Keratinocyte (primary cell): ENCODE data around the gene SIMC1. TPM values are rescaled to one million over a fixed set of nuclear protein-coding genes. Genes with fewer than 3 reads are reported as not detected.
"Not testable (repeated sequence)": the region's sequence is repeated elsewhere in the genome, so short reads cannot be mapped to it uniquely, and the experiment has no call there.

Experiments used
- DNase-seq: peaks from one replicate; pipeline ENCODE4 v3.0.0-alpha.2; 2011; ENCODE audit warnings: low read depth, missing footprints, low spot score
- FAIRE-seq: peaks from 2 replicates; lab custom pipeline; 2011; peaks lifted over from hg19 to GRCh38; lab: Jason Lieb, UNC
- H2AFZ ChIP-seq: 2 replicates; pipeline ENCODE4 v1.6.0; 2012; ENCODE audit warnings: low read length, control low read depth, inconsistent platforms; ENCODE audit not compliant: control insufficient read depth
- H3K27ac ChIP-seq: 2 replicates; pipeline ENCODE4 v1.5.1; 2011; ENCODE audit warnings: low read length; ENCODE audit not compliant: control insufficient read depth, insufficient read depth
- H3K27me3 ChIP-seq: 3 replicates; pipeline ENCODE4 v1.6.0; 2011; ENCODE audit warnings: low read length; ENCODE audit not compliant: control insufficient read depth, insufficient read depth; ENCODE audit errors: extremely low read depth
- H3K36me3 ChIP-seq, 2 experiments: 2 replicates in 1 of 2; 3 replicates in 1 of 2; pipeline ENCODE4 v1.5.1; 2011; ENCODE audit warnings: low read length in 2 of 2, mild to moderate bottlenecking in 1 of 2; ENCODE audit not compliant: control insufficient read depth in 2 of 2, insufficient read depth in 2 of 2; ENCODE audit errors: extremely low read depth in 1 of 2
- H3K4me1 ChIP-seq: 3 replicates; pipeline ENCODE4 v1.5.1; 2011; ENCODE audit warnings: low read length; ENCODE audit not compliant: control insufficient read depth, insufficient read depth; ENCODE audit errors: extremely low read depth
- H3K4me2 ChIP-seq: 3 replicates; pipeline ENCODE4 v1.6.0; 2011; ENCODE audit warnings: low read depth, low read length; ENCODE audit not compliant: control insufficient read depth, insufficient read depth; ENCODE audit errors: extremely low read depth
- H3K4me3 ChIP-seq, 3 experiments: fragments of 200-600 bp in 1 of 3; sonication (generic) in 1 of 3; 2 replicates in 2 of 3; 3 replicates in 1 of 3; pipeline ENCODE4 v1.5.1; 2011 to 2016; ENCODE audit warnings: low read length in 3 of 3, mild to moderate bottlenecking in 3 of 3, control low read depth in 2 of 3, inconsistent platforms in 1 of 3, low read depth in 1 of 3, mixed read lengths in 1 of 3, mixed run types in 1 of 3, moderate library complexity in 1 of 3; ENCODE audit not compliant: control insufficient read depth in 2 of 3, insufficient read depth in 2 of 3; ENCODE audit errors: extremely low read depth in 1 of 3
- H3K79me2 ChIP-seq: 2 replicates; pipeline ENCODE4 v1.6.0; 2012; ENCODE audit warnings: low read length; ENCODE audit not compliant: control insufficient read depth, insufficient read depth
- H3K9ac ChIP-seq: 3 replicates; pipeline ENCODE4 v1.6.0; 2011; ENCODE audit warnings: low read length; ENCODE audit not compliant: control insufficient read depth, insufficient read depth; ENCODE audit errors: extremely low read depth
- H3K9me1 ChIP-seq: 3 replicates; pipeline ENCODE4 v1.6.0; 2011; ENCODE audit warnings: low read length; ENCODE audit not compliant: control insufficient read depth, insufficient read depth; ENCODE audit errors: extremely low read depth
- H3K9me3 ChIP-seq: 2 replicates; pipeline ENCODE4 v1.5.1; 2012; ENCODE audit warnings: low read depth, low read length; ENCODE audit not compliant: control insufficient read depth
- H4K20me1 ChIP-seq: 3 replicates; pipeline ENCODE4 v1.6.0; 2011; ENCODE audit warnings: low read length; ENCODE audit not compliant: control insufficient read depth, insufficient read depth; ENCODE audit errors: extremely low read depth
- CTCF ChIP-seq, 3 experiments: IDR thresholded peaks in 1 of 3; conservative IDR thresholded peaks in 1 of 3; optimal IDR thresholded peaks in 1 of 3; 2 replicates in 2 of 3; 3 replicates in 1 of 3; pipeline versions ENCODE3 to v1.5.1; 2011; ENCODE audit warnings: low read length in 3 of 3, mild to moderate bottlenecking in 3 of 3, moderate library complexity in 2 of 3, control low read depth in 1 of 3, inconsistent platforms in 1 of 3; ENCODE audit not compliant: insufficient read depth in 2 of 3; ENCODE audit errors: extremely low read depth in 1 of 3
- EZH2 ChIP-seq: IDR thresholded peaks from one replicate; pipeline ENCODE4 v1.6.1; 2012; ENCODE audit warnings: inconsistent platforms, mild to moderate bottlenecking, low read length, moderate library complexity
- dilution Hi-C: fragments of 300-500 bp; cut with MboI; formaldehyde crosslinking; loops from one replicate; pipeline ENCODE4 v1.7.0; 2020; ENCODE audit warnings: low sequenced_read_pairs; ENCODE audit not compliant: extremely low pct_ligation_motif_present
- polyA plus RNA-seq, 5 experiments: library from polyadenylated mRNA; depleted of rRNA in 3 of 5; stranded (reverse) in 3 of 5; stranded (forward) in 1 of 5; unstranded in 1 of 5; fragments of >200 nt; gene quantifications; 1 replicate in 1 of 5; 2 replicates in 3 of 5; 3 replicates in 1 of 5; pipeline versions ENCODE4 v1.2.1 to v1.2.3, GENCODE V29; 2011 to 2012; ENCODE audit warnings: missing spikeins in 2 of 5, low read depth in 1 of 5, low replicate concordance in 1 of 5

SIMC1 gene
- polyA plus RNA-seq, 1 donor (not counting 4 experiments of a cell fraction or from before 2014, with no cell fraction given): 5.2 TPM

- dilution Hi-C loops: no loop called here
- Histone ChIP-seq H3K4me2 (no peak overlapping the region), H3K9me3 (no peaks in the 10 kb centered on the region), H3K27me3 (peaks cover 7% of the 10 kb centered on the region), H2AFZ (no peak overlapping the region), H3K9me1 (no peaks in the 10 kb centered on the region), H3K9ac (no peak overlapping the region), H3K27ac (no peak overlapping the region), H4K20me1 (no peaks in the 10 kb centered on the region), H3K36me3 (no peaks in the 10 kb centered on the region), H3K79me2 (no peaks in the 10 kb centered on the region), H3K4me1 (no peaks in the 10 kb centered on the region), H3K4me3 (no peak overlapping the region)
- FAIRE-seq (no peak), DNase-seq (no peak)
- TF ChIP-seq EZH2: no peak
- no peak for TF ChIP-seq CTCF (optimal IDR thresholded peaks at IDR 0.05 in 1 of 3, IDR thresholded peaks at IDR 0.05 in 1 of 3, conservative IDR thresholded peaks at IDR 0.05 in 1 of 3; ENCODE audit: extremely low read depth in 1 of 3, insufficient read depth in 2 of 3, low read length in 3 of 3)
These were observed 35.1 kb upstream of the SIMC1 start for GRCh38 chr5:176203086-176203485.

GRCh38 chr5:176203535-176203934 lies 34.7 kb upstream of the SIMC1 start:
- H3K9ac ChIP-seq, H3K27me3 ChIP-seq, dilution Hi-C loops, H3K9me3 ChIP-seq, H3K9me1 ChIP-seq, H3K79me2 ChIP-seq, H3K36me3 ChIP-seq, DNase-seq, H3K27ac ChIP-seq, H3K4me3 ChIP-seq, FAIRE-seq, H3K4me2 ChIP-seq, H3K4me1 ChIP-seq, H2AFZ ChIP-seq, H4K20me1 ChIP-seq: not testable (repeated sequence)

- H3K27ac ChIP-seq, H3K4me1 ChIP-seq, H3K27me3 ChIP-seq, DNase-seq, H4K20me1 ChIP-seq, dilution Hi-C loops, FAIRE-seq, H3K9me3 ChIP-seq, H3K4me3 ChIP-seq, H3K79me2 ChIP-seq, H2AFZ ChIP-seq, H3K9ac ChIP-seq, H3K9me1 ChIP-seq, H3K4me2 ChIP-seq, H3K36me3 ChIP-seq: not testable (repeated sequence)
These were observed 23.7 kb upstream of the SIMC1 start for GRCh38 chr5:176214466-176215021.

GRCh38 chr5:176216393-176216916 lies 21.8 kb upstream of the SIMC1 start:
- H3K79me2 ChIP-seq, H3K27me3 ChIP-seq, H3K4me2 ChIP-seq, H3K9ac ChIP-seq, H3K9me1 ChIP-seq, DNase-seq, dilution Hi-C loops, H2AFZ ChIP-seq, H3K4me3 ChIP-seq, H3K4me1 ChIP-seq, H3K27ac ChIP-seq, FAIRE-seq, H3K36me3 ChIP-seq, H3K9me3 ChIP-seq, H4K20me1 ChIP-seq: not testable (repeated sequence)
